GM12874 (cell line): ENCODE data around the gene PLXDC2.

Experiments
- CTCF ChIP-seq: IDR thresholded peaks from 2 replicates; pipeline ENCODE4 v1.5.1; 2011; ENCODE audit warnings: low read depth, mild to moderate bottlenecking, control low read depth, low read length, moderate library complexity; ENCODE audit not compliant: insufficient read depth

PLXDC2 gene

DNA sequence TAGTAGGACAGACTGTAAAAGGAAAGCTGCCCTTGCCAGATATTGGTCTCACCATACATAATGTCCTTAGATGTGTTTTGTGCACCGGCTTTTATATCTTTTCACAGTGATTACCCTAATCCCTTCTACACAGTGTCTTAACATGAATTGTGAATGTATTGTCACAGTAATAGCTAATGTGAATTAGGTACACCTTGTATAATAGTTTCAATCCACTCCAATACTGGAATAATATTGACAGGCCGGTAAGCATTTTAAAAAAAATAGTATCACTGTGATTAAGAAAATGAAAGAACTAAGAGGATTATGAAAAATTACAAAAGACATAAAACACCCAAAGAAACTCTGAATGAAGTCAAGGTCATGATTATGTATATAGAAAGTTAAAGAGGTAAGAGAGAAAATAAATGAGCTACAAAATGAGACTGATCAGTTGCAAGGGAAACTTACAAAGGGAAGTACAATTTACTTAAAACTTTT is 420.9 kb downstream of the PLXDC2 start:
- no peak for TF ChIP-seq CTCF

DNA sequence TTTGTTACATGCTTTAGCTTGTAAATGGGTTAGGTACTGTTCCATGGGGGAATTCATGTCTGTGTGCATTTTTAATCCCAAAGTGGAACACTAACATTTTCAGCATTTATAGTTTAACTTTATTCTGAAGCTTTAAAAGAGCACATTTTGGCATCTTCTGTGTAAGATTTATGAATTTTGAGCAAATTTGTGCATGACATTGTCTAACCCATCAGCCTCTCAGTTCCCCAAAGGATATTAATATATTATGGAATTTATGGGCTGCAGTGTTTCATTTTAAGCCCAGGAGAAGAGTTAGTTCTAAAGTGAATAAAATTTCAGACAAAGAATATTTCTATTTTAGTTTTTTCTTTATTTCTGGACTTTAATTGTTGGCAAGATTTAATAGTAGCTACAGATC is 421.4 kb downstream of the PLXDC2 start:
- TF ChIP-seq CTCF, result no peak

DNA sequence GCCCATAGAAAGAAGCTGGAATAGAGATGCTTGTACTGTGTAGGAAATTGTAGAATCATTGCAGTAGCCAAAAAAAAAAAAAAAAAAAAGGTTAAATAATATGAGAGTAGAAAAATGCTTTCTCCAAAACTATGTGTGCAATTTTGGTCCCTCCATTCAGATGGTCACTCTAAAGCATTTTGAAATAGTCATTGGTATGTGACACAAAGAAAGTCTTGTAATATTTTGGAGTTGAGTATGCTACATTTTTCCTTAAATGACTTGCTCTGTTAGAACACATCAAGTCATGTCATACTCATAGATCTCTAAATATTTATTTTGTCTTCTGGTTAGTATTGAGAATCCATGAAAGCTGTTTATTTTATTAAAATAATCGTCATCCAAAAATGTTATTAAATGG is 424.4 kb downstream of the PLXDC2 start:
- no peak for TF ChIP-seq CTCF

DNA sequence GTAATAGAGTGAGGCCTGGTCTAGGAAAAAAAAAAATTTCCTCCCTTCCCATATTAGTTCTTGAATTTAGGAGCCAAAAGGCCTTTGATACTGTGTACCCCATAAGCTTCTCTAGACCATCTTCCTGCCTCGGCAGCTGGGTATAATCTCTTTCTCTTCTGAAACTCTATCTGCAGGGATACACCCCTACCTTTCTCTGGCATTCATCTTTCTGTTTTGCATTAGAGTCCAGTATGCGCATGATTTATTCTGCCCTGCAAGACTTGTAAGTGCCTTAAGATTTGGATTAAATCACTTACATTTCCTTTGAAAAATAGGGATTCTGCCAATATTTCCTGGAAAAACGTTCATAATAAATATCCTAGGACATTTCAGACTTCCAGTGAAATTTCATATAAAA is 431.2 kb downstream of the PLXDC2 start:
- no peak for TF ChIP-seq CTCF

GRCh38 chr10:20247891-20248708 is 431.9 kb downstream of the PLXDC2 start:
- no peak for TF ChIP-seq CTCF

DNA sequence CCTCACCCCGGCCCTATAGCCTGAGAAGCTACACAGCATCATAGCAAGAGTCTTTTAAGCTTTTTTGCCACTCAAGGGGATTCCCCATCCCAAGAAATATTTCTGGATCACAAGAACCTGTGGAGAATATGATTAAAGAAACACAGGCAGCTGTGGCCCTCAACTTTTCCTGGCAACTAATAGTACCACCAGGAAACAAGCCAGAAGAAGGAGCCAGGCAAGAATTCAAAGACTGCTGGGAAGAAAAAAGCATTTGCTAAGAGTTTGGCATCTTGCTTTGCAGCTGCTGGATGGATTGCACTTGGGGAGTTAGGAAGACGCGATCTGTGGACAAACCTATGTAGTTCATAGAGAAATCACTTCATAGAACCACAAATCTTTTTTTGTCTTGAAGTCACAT is 437.8 kb downstream of the PLXDC2 start:
- TF ChIP-seq CTCF, result no peak

- no peak for TF ChIP-seq CTCF
Observed at GRCh38 chr10:20254497-20254896, 438.3 kb downstream of the PLXDC2 start.
